HEK293 (cell line): ENCODE measurements around the gene BBX.

ENCODE experiments used
- CTCF ChIA-PET: fragments of 350-600 bp; formaldehyde crosslinking; extraction: SDS; loops from one replicate; lab custom pipeline; 2021; ENCODE audit warnings: antibody characterized with exemption; lab: Yijun Ruan, JAX
- POLR2A ChIA-PET: fragments of 300-600 bp; formaldehyde crosslinking; extraction: SDS; loops from one replicate; lab custom pipeline; 2020; ENCODE audit warnings: antibody characterized with exemption, inconsistent platforms; lab: Yijun Ruan, JAX
- H3K27ac ChIP-seq: fragments of 200-500 bp; sonication (Bioruptor generic); 2 replicates; pipeline ENCODE4 v1.5.1; 2014; ENCODE audit warnings: low read depth, low read length, control low read depth, inconsistent platforms; ENCODE audit errors: extremely low read depth
- H3K36me3 ChIP-seq, 2 experiments: fragments of 200-500 bp in 1 of 2; sonication (Bioruptor generic) in 1 of 2; 1 replicate in 1 of 2; 2 replicates in 1 of 2; pipeline ENCODE4 v1.5.1; 2014 to 2017; ENCODE audit warnings: inconsistent platforms in 2 of 2, low read length in 2 of 2; ENCODE audit not compliant: control insufficient read depth in 2 of 2, insufficient read depth in 1 of 2
- H3K4me1 ChIP-seq: fragments of 200-500 bp; sonication (Bioruptor generic); 2 replicates; pipeline ENCODE4 v1.5.1; 2014; ENCODE audit warnings: mild to moderate bottlenecking, low read length, inconsistent platforms; ENCODE audit not compliant: control insufficient read depth, insufficient read depth
- H3K4me3 ChIP-seq: 2 replicates; pipeline ENCODE4 v1.5.1; 2011; ENCODE audit warnings: low read depth, mild to moderate bottlenecking, control low read depth, low read length, moderate library complexity
- H3K9me3 ChIP-seq: fragments of 200-500 bp; sonication (Bioruptor generic); 2 replicates; pipeline ENCODE4 v1.5.1; 2014; ENCODE audit warnings: low read depth, low read length, inconsistent platforms; ENCODE audit not compliant: control insufficient read depth, insufficient read depth
- GLI2 ChIP-seq: fragments of 450-650 bp; formaldehyde crosslinking; IDR thresholded peaks from 2 replicates; pipeline ENCODE4; 2017; ENCODE audit warnings: missing biosample characterization, missing genetic modification characterization, low read depth, borderline replicate concordance
- HOXC10 ChIP-seq: sonication (generic); formaldehyde crosslinking; IDR thresholded peaks from 2 replicates; pipeline ENCODE4 v1.8.1; 2023; ENCODE audit warnings: mild to moderate bottlenecking, missing genetic modification reagents
- KLF17 ChIP-seq: fragments of 450-650 bp; formaldehyde crosslinking; IDR thresholded peaks from 2 replicates; pipeline ENCODE4 v1.5.1; 2016; ENCODE audit warnings: missing biosample characterization, missing genetic modification characterization
- OSR2 ChIP-seq: fragments of 450-650 bp; formaldehyde crosslinking; IDR thresholded peaks from 2 replicates; pipeline ENCODE4 v1.5.1; 2016; ENCODE audit warnings: missing biosample characterization, missing genetic modification characterization
- PRDM4 ChIP-seq: fragments of 450-650 bp; formaldehyde crosslinking; IDR thresholded peaks from 2 replicates; pipeline ENCODE4 v1.5.1; 2017; ENCODE audit warnings: missing biosample characterization, missing genetic modification characterization
- SP3 ChIP-seq: fragments of 450-650 bp; formaldehyde crosslinking; IDR thresholded peaks from 2 replicates; pipeline ENCODE4 v1.5.1; 2016; ENCODE audit warnings: missing biosample characterization, missing genetic modification characterization
- WT1 ChIP-seq: fragments of 450-650 bp; formaldehyde crosslinking; IDR thresholded peaks from 2 replicates; pipeline ENCODE4 v1.5.1; 2016; ENCODE audit warnings: missing biosample characterization, missing genetic modification characterization
- ZBTB10 ChIP-seq: fragments of 450-650 bp; formaldehyde crosslinking; IDR thresholded peaks from 2 replicates; pipeline ENCODE4 v1.5.1; 2016; ENCODE audit warnings: missing biosample characterization, missing genetic modification characterization
- ZBTB17 ChIP-seq: fragments of 450-650 bp; formaldehyde crosslinking; IDR thresholded peaks from 2 replicates; pipeline ENCODE4 v1.5.1; 2016; ENCODE audit warnings: missing biosample characterization, missing genetic modification characterization
- ZNF114 ChIP-seq: fragments of 450-650 bp; formaldehyde crosslinking; IDR thresholded peaks from 2 replicates; pipeline ENCODE4 v1.5.0; 2017; ENCODE audit warnings: missing biosample characterization, missing genetic modification characterization
- ZNF157 ChIP-seq: fragments of 450-650 bp; formaldehyde crosslinking; IDR thresholded peaks from 2 replicates; pipeline ENCODE4 v1.5.1; 2016; ENCODE audit warnings: missing biosample characterization, missing genetic modification characterization
- ZNF223 ChIP-seq: fragments of 450-650 bp; formaldehyde crosslinking; IDR thresholded peaks from 2 replicates; pipeline ENCODE4 v1.5.1; 2016; ENCODE audit warnings: missing biosample characterization, missing genetic modification characterization
- ZNF23 ChIP-seq: fragments of 450-650 bp; formaldehyde crosslinking; IDR thresholded peaks from 2 replicates; pipeline ENCODE4 v1.5.1; 2016; ENCODE audit warnings: missing biosample characterization, missing genetic modification characterization, borderline replicate concordance
- ZNF311 ChIP-seq: fragments of 450-650 bp; formaldehyde crosslinking; IDR thresholded peaks from 2 replicates; pipeline ENCODE4 v1.5.1; 2017; ENCODE audit warnings: missing biosample characterization, missing genetic modification characterization, borderline replicate concordance
- ZNF585B ChIP-seq: fragments of 450-650 bp; formaldehyde crosslinking; IDR thresholded peaks from 2 replicates; pipeline ENCODE4 v1.5.1; 2016; ENCODE audit warnings: missing biosample characterization, missing genetic modification characterization
- ZNF639 ChIP-seq: fragments of 450-650 bp; formaldehyde crosslinking; IDR thresholded peaks from 2 replicates; pipeline ENCODE4 v1.5.1; 2016; ENCODE audit warnings: missing biosample characterization, missing genetic modification characterization
- ZNF654 ChIP-seq: fragments of 450-650 bp; formaldehyde crosslinking; IDR thresholded peaks from 2 replicates; pipeline ENCODE4 v1.5.1; 2016; ENCODE audit warnings: low read depth, missing biosample characterization, missing genetic modification characterization
- ZNF701 ChIP-seq: fragments of 450-650 bp; formaldehyde crosslinking; IDR thresholded peaks from 2 replicates; pipeline ENCODE4 v1.5.1; 2016; ENCODE audit warnings: missing biosample characterization, missing genetic modification characterization
- ZNF704 ChIP-seq: fragments of 450-650 bp; formaldehyde crosslinking; IDR thresholded peaks from 2 replicates; pipeline ENCODE4 v1.5.1; 2016; ENCODE audit warnings: missing biosample characterization, missing genetic modification characterization

BBX gene

GRCh38 chr3:107627962-107628542 is 105.3 kb downstream of the BBX start:
- CTCF ChIA-PET = no interaction called here
- TF ChIP-seq KLF17 (tag by site-specific recombination) (no peak), PRDM4 (tag by site-specific recombination) (no peak), ZNF654 (peak; percentile 9; the same call in 1 of the 2 replicates), ZBTB17 (tag by site-specific recombination) (no peak)
- TF ChIP-seq, all 188 proteins: peak for 1
- H3K4me1 ChIP-seq = peaks cover 9% of the 10 kb centered on the region
- no peaks in the 10 kb centered on the region for H3K36me3 ChIP-seq
- no peak overlapping the region for H3K27ac ChIP-seq
- H3K4me3 ChIP-seq = no peak overlapping the region
- POLR2A ChIA-PET = no interaction called here
- H3K9me3 ChIP-seq = no peaks in the 10 kb centered on the region

DNA sequence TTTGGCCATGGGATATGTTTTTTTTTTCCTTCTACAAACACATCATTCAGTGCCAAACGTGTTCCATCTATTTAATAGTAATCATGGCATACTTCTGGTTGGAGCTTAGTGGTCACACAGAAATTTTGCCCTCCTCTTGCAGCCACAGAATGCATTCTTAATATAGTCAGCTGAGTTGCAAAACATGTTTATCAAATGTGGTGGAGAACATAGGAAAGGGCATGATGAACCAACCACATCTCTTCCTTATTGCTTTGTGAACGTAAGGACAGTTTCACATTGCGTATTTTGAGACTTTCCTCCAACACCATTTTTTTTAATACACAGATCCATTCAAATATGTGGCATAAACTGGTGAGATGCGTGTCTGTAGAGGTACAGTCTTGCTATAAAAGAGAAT is 106.8 kb downstream of the BBX start:
- peaks cover 10% of the 10 kb centered on the region for H3K4me1 ChIP-seq
- TF ChIP-seq ZNF114 (no peak), ZNF311 (no peak), ZNF23 (tag by site-specific recombination) (no peak), ZBTB10 (tag by site-specific recombination) (no peak), OSR2 (tag by site-specific recombination) (no peak), HOXC10 (CRISPR knock-in tag) (no peak), ZNF223 (no peak), GLI2 (tag by site-specific recombination) (no peak), ZNF639 (no peak), ZNF157 (no peak), WT1 (tag by site-specific recombination) (no peak), ZNF701 (tag by site-specific recombination) (no peak), ZNF585B (no peak), SP3 (tag by site-specific recombination) (no peak), ZNF704 (tag by site-specific recombination) (no peak)
- no peak overlapping the region for H3K27ac ChIP-seq
- no peaks in the 10 kb centered on the region for H3K36me3 ChIP-seq
- ChIA-PET CTCF (interaction anchor here (0.6 to 2.0 kb wide), 3 partner anchors 31 to 358 kb away, joined by 4 to 9 read pairs (median 5); no protein-coding TSS in a partner anchor), POLR2A (no interaction called here)
- no peak overlapping the region for H3K4me3 ChIP-seq
- no peaks in the 10 kb centered on the region for H3K9me3 ChIP-seq
